GM18508 (cell line): ENCODE data around the gene SPATA12.

Experiments
- ATAC-seq: cut with Tn5 transposase; IDR thresholded peaks from one replicate; pipeline ENCODE4 v1.9.1; 2021; ENCODE audit warnings: moderate number of reproducible peaks; ENCODE audit not compliant: insufficient read depth, unreplicated experiment

The SPATA12 gene, protein sequence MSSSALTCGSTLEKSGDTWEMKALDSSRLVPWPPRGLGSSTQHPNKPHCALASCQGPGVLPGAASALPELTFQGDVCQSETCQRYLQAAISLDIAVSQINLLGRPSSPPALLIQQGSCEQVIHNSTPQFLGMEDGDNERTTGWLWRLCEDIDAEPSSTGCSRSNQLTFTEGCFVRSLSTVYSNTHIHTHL

DNA sequence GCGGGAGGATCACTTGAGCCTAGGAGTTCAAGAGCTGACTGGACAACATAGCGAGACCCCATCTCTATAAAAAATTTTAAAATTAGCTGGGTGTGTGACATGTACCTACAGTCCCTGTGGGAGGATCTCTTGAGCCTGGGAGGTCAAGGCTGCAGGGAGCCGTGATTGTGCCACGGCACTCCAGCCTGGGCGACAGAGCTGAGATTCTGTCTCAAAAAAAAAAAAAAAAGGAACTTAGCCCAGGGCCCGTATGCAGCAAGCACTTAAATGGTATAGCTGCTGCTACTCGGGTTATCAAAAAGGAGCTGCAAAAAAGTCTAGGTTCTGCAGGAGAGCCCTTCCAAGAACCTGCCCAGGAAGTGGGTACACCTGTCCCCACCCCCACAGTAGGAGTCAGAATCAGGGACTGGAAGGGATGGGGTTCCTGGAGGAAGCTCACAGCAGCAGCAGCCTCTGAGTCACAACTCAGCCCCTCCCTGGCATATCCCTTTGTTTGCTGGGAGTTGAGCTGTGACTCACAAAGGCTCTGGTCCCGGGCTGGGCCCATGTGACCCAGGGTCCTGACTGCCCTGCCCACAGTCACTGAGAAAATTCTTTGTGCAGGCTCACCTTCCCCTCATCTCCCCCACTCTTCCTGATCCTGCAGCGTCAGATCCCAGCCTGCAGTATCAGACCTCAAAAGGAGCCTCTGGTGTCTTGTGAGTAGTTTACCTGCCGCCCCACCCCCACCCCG, at the start of gene SPATA12:
Gene SPATA12, plus strand, starts transcription at position 576 of the 733 bp plus-strand sequence. CDS start 13,031 bp downstream, outside the sequence.
- no peak for ATAC-seq

DNA sequence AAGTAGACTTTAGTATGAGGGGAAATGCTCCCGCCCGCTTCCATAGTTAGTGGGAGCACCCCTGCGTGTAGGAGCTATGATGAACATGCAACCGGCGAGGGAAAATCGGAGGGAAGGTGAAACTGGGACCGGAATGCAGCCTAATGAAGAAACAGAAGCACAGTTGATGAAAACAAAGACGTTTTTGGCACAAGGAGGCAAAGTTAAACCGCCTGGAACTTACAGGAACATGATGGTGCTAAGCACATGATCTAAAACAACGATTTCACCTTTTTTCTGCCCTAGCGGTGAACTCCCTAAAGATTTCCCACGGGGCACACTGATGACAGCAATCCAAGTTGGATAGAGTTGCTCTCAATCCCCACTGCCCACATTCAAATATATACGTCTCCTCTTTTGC, 49.4 kb upstream of the SPATA12 start:
- no peak for ATAC-seq

DNA sequence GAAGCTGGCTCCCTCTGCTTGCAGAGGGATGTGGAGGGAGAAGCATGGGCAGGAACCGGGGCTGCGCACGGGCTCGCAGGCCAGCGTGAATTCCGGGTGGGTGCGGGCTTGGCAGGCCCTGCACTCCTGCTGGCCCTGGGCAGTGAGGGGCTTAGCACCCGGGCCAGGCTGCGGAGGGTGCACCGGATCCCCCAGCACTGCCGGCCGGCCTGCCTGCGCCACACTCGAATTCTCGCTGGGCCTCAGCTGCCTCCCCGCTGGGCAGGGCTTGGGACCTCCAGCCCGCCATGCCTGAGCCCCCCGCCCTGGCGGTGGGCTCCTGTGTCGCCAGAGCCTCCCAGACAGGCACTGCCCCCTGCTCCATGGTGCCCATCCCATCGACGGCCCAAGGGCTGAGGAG, 47.6 kb upstream of the SPATA12 start:
- no peak for ATAC-seq

DNA sequence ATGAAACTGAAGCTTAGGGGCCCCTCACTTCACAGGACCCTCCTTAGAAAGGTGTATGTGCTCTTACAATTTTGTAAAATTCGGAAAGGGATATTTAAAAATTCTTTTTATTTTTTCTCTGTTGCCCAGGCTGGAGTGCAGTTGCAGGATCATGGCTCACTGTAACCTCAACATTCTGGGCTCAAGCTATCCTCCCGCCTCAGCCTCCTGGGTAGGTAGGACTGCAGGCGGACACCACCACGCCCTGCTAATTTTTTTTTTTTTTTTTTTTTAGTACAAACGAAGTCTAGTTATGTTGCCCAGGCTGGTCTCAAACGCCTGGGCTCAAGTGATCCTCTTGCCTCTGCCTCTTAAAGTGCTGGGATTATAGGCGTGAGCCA, 45.1 kb upstream of the SPATA12 start:
- no peak for ATAC-seq

DNA sequence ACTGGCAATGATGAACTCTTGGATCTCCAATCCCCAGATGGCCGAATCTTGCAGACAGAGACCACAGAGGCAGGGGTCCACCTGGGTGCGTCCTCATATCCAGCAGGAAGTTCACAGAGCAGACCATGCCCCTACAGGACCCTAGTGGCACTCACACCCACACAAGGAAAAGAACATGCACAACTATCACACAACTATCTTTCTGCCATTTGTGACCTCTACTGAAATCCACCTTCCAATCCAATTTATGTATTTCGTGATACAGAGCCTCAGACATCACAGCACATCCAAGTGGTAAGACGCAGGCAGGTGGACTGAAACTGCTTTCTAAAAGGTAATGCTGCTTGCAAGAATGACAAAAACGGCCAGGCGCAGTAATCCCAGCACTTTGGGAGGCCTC, 44.6 kb upstream of the SPATA12 start:
- ATAC-seq, result no peak

DNA sequence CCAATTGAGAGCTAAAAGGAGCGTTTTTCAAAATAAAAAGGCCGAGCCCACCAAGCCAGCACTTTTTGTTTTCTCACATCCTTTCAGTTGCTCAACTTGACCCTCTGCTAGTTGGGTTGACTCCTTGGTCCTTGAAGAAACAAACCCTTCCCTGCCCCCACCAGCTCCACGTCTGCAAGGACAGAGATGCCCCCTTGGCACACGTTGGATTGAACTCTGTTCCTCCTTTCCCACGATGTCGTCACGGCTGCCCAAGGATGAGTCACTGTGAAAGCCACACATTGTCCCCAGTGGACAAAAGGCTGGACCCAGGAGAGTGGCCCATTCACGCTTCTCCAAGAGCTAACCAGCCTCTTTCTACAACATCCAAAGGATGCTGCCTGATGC, 43.0 kb upstream of the SPATA12 start:
- ATAC-seq, result no peak

DNA sequence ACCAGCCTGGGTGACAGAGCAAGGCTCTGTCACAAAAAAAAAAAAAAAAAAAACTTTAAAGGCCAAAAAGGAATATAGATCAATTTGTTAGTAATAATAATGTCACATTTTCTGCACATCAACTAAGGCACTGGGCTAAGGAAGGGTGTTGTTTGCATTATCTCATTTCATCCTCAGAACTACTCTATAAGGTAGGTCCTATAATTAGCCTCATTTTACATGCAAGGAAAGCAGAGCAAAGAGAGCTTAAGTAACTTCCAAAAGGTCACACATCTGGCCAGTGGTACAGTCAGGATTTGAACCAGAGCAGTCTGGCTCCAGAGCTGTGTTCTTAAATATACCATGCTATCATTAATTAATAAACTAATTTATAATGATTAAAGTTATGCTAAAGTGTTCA, 42.2 kb upstream of the SPATA12 start:
- no peak for ATAC-seq

DNA sequence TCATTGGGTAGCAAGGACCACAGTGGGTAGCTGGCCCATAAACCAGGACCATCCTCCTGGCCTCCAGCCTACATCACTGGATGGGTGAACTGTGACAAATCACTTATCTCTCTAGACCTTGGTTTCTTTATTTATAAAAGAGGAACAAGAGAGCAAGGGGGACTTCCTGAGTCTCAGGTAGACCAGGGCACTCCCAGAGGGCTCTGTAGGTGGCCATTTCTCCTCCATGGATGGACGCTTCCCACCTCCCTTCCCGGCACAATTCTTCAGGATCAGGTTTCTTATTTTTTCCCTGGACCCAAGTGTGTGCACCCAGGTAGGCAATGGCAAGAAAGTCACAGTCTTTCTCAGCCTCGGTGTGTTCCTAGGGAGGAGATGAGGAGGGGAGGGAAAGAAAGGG, 41.4 kb upstream of the SPATA12 start:
- no peak for ATAC-seq

DNA sequence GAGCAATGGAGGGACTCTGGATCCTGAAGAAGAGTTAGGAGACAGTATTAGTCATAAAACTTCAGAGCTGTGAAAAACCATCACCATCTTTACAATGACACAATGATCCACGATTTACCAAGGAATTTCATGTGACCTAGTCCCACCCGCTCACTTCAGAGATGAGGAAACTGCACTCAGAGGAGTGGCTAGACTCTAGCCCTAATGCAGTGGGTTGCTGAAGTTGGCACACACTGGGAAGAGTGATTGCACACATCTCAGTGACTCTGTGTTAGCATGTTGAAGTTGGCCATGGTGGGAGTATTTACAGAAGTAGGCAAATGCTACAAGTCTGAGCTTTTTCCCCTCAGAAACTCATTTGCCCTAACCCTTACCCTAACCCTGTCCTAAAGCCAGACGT, 35.2 kb upstream of the SPATA12 start:
- no peak for ATAC-seq

DNA sequence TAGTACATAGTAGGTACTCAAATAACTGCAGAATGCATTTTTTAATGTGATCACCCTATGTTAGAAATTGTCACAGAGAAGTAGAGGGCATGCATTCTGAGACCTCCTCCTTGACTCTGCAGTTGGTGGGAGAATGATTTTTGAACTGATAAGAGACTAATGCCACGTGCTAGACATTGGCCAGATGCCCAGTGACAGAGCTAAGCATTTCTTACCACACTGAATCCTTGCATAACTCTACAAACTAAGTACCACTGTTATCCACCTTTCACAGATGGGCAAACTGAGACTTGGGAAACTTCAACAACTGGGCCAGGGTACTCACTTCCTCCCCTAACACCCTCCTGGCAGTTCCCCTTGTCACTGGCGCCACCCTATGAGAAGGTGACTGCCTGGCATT, 33.5 kb upstream of the SPATA12 start:
- no peak for ATAC-seq

DNA sequence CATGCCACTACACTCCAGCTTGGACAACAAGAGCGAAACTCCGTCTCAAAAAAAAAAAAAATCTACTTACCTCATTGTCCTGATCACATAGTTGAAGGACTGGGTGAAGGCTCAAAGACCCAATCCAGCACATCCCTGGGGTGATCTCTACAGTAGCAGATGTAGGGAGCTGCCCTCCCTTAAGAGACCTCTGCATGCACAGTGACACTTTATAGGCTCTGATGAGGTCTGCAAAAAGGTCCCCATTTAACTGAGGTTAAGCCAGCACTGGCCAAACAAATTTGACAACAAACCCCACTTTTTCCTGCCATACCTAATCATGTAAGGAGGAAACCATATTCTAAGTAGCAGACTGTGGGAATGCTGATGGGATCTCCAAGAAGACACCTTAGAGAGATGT, 31.1 kb upstream of the SPATA12 start:
- no peak for ATAC-seq

DNA sequence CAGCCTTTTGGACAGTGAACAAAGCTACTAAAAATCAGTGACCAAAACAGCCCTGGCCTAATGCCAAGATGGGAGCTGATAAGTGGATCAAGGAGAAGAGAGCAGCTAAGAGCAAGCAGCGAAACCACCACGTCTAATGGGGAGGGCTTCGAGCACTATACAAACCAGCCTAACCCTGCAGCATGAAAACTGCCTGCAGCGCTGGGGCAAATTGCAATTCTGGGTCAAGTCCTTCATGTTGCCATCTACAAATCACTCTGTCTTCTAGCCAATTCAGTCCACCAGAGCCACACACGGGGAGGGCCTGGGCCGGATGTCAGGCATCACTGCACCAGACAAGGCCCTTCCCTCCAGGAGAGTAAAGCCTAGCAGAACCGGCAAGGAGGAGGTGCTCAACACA, 30.5 kb upstream of the SPATA12 start:
- ATAC-seq, result no peak

DNA sequence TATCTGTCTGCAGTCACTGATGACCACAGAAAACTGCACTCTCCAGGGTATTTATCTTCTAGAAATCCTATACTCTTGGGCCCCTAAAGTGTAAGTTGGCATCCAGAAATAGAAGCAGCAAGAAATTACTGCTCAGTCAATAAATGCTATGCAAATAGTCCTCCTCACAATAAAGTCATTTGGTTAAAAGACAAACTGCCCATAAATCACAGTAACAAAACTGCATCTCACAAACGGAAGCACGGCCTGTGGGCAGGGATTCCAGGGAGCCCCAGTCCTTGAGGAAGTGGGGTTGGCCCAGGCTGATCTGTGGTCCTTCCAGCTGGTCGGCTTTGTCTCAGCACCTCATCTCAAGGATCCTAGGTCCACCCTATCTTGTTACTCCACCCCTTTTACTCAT, 29.7 kb upstream of the SPATA12 start:
- no peak for ATAC-seq

DNA sequence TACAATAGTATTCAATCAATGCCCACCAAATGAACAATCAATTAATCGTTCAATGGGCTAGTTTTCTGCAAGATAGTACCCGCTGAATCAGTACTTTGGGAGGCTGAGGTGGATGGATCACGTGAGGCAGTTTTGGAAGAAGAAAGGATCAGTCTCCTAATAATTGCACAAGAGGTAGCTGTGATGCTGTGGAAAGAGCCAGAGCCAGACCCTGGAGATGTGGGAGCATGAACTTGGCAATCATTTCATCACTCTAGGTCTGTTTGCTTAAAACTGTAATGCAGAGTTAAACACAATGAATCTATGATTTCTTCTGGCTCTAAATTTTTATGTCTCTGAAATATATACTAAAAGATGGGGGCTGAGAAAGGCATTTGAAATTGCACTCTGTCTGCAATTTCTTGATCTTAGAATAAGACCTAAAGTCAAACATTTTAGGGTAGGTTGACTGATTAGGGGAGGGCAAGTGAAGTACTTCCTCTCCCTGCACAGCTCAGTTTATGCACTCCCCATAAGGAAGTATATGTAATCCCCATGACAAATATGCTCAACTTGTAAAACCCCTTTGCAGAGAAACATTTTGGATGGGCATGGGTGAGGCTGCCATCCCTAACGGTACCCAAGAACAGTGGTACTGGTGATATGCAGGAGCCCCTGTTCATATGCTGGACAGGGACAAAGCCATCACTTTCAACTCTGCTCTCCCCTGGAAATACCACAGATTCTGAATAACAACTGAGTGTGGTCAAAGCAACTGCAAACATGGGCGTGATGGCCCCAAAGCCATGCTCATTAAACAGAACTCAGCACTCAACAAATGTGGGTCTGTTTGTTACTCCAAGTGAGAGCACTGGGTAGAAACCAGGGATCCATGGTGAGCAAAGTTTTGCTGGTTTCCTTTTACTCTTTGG, 28.6 kb upstream of the SPATA12 start:
- no peak for ATAC-seq

DNA sequence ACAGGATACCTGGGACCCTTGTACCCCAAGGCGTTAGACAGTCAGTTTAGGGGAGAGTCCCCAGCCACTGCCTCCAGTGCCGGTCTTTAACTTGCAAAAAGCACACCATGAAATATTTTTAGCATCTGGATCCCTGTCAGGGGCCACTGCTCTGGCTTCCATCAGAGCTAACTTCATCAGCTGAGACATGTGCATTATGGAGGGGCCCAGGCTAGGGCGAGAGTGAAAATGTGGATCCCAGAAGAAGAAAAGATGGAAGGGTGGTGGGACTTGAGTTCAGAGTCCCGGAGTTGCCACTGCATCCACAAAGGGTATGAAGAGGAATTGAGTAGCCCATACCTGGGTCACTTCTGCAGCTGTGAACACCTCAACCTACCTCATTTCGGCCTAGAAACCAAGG, 23.5 kb upstream of the SPATA12 start:
- no peak for ATAC-seq

DNA sequence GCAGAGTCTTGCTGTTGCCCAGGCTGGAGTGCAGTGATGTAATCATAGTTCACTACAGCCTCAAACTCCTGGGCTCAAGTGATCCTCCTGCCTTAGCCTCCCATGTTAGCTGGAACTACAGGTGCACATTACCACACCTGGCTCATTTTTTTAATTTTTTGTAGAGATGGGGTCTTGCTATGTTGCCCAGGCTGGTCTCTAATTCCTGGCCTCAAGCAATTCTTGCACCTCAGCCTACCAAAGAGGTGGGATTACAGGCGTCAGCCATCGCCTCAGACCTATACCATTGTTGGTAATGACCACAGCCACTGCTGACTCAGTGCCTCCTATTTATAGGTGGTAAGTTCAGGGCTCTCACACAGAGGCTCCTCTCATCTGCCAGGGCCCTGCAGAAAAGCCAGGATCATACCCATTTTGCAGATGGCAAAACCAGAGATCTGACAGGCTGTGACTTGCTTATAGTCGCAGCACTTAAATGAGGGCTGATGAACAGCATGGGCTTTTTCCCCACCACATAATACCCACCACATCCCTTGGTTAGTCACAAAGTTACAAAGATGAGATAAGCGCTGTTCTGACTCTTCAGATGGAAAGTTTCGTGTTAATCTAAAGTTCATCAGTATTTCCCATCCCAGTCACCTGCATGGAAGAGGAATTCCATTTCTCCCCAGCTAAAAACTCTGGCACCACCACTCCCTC, 21.8 kb upstream of the SPATA12 start:
- no peak for ATAC-seq

DNA sequence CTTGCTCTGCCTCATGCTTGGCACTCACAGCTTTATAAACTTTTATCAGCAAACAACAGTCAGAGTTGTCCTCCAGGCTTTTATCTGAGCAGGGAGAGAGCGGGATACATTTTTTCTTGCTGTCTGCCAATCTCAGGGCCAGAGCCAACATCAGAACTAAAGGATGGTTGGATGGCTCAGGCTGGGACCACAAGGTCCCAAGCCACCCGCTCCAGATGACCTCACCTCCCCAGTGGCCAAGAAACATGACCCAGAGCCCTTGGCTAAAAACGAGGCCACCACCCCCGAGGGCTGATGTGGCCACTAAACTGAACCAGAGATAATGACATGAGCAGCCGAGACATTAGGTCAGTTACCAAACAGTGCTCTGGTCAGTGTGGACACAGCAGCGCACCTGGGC, 18.8 kb upstream of the SPATA12 start:
- ATAC-seq, result no peak

DNA sequence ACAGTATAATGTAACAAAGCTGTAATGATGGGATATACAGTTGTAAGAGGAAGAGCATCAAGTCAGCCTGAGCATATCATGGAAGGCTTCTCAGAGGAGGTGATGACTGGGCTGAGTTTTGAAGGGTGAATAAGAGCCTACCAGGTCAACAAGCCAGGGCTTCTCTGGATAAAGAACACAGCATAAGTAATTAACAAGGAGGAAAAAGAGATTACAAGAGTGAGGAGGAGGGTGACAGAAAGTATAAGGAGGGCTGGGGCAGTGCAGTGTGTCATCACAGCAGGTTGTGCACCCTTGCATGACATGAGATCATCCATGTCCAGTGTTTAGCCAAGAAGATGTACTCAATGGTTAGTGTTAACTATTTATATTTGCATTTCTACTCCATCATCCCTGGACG, 16.9 kb upstream of the SPATA12 start:
- ATAC-seq, result no peak

DNA sequence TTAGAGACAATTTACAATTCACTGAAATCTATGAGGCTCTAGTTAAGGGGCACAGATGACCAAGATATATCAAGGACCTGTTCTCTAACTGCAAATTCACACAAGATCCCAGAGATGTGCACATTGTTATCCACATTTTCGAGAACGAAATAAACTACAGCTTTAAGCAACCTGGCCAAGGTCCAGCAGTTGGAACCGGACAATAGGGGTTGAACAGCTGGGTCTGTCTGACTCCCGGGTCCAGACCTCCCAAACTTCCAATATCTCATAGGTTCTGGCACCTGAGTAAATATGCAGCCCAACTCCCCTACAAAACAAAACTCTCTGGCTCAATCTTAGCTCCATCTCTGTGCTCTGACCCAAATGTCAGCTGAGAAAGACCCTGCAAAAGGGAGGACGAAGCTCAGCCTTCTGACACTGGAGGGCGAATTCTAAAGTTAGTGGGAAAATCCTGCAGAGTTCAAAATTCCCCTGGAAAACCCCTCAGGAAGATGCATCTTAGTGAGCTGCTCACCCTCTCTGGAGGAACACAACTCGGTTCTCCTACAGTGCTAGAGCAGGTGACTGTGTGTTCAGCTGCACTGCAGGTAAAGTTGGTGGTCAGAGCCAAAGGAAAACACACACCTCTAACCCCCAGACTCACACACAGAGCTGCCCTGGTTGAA, 14.2 kb upstream of the SPATA12 start:
- ATAC-seq, result no peak

DNA sequence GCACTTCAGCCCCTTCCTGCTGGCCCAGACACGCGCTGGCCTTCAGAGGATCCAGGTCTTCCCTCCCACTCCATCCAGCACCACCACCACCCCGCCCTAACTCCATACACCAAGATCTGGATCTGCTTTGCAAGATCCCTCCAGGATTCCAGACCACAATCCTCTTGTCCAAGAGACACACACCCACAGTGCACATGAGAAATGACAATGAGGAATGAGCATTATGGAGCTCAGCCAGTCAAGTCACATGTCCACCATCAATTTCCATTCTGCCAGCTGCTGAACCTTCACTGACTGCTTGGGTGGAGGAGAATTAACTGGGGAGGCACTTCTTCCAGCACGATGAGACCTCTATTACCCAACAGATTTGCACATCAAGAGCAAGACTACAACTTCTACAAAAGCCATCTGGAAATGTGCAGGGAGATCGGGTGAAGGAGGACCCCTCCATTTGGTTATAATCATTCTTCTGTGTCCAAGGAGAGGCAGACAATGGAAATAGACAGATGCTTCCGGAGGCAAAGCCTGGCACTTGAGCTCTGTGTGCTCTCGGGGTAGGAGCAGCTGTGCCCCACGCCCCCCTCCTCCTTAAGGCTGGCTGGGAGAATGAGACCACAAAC, 12.3 kb upstream of the SPATA12 start:
- ATAC-seq, result no peak
